Mesothelial cell of epicardium (in vitro differentiated cells): ENCODE data around the gene ARRB1. TPM values are rescaled to one million over a fixed set of nuclear protein-coding genes. Genes with fewer than 3 reads are reported as not detected.
A peak's percentile ranks its signal among the peaks of the same experiment; 100 is the strongest.
"Not testable (repeated sequence)": the region's sequence is repeated elsewhere in the genome, so short reads cannot be mapped to it uniquely, and the experiment has no call there.

Experiments
- DNase-seq, 2 experiments: peaks; one replicate each; pipeline ENCODE4 v3.0.0; 2021; ENCODE audit warnings: low spot score in 2 of 2; ENCODE audit not compliant: unreplicated experiment in 2 of 2
- H3K27ac Mint-ChIP-seq: 2 replicates; pipeline ENCODE4 v1.8.0; 2021; ENCODE audit warnings: mixed read lengths
- H3K27me3 Mint-ChIP-seq: 2 replicates; pipeline ENCODE4 v1.8.0; 2021; ENCODE audit warnings: low read depth, mixed read lengths
- H3K36me3 Mint-ChIP-seq: 2 replicates; pipeline ENCODE4 v1.8.0; 2021; ENCODE audit warnings: mixed read lengths
- H3K4me1 Mint-ChIP-seq: 2 replicates; pipeline ENCODE4 v1.8.0; 2021; ENCODE audit warnings: mixed read lengths
- H3K4me3 Mint-ChIP-seq: 2 replicates; pipeline ENCODE4 v1.8.0; 2021; ENCODE audit warnings: mild to moderate bottlenecking, moderate library complexity, mixed read lengths
- H3K9me3 Mint-ChIP-seq: 2 replicates; pipeline ENCODE4 v1.8.0; 2021; ENCODE audit warnings: mixed read lengths
- CTCF ChIP-seq: fragments of 200-600 bp; sonication (generic); IDR thresholded peaks from one replicate; pipeline ENCODE4 v1.5.0; 2021; ENCODE audit warnings: antibody characterized with exemption; ENCODE audit not compliant: unreplicated experiment
- total RNA-seq: library from RNA; stranded (reverse); gene quantifications from 3 replicates; pipeline ENCODE4 v1.2.1, GENCODE V29; 2021

ARRB1 gene
- total RNA-seq, 1 donor from 2014 or later, result 17.5 TPM

DNA sequence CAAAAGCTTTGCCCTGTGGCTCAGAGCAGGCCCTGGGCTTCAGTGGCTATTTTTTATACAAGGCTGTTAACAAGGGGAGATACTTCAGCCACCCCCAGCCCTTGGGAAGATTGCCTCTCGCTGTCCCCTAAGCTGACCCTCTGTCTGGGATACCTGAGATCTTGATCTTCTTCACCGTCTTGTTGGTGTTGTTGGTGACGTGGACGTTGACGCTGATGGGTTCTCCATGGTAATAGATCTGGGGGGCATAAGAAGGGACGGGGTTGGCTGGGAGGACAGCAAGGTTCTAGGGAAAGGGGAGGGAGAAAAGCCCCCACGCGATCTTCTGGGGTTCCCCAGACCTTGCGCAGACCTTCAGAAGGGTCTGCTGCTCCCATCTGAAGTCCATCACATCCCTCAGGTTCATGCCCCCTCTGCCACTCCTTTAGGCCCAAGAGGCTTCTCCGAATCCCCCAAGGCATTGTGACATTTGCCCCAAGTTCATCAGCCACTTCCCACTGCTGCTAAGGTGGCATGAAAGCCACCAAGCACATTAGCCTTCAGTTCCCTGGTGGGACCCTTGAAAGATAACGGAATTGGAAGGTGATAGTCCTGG is 74.2 kb downstream of the ARRB1 start:
- Mint-ChIP-seq H3K9me3 (no peaks in the 10 kb centered on the region), H3K27ac (no peak overlapping the region), H3K4me3 (no peak overlapping the region), H3K27me3 (no peaks in the 10 kb centered on the region), H3K36me3 (no peaks in the 10 kb centered on the region), H3K4me1 (no peaks in the 10 kb centered on the region)
- no peak for DNase-seq
- TF ChIP-seq CTCF, result no peak

DNA sequence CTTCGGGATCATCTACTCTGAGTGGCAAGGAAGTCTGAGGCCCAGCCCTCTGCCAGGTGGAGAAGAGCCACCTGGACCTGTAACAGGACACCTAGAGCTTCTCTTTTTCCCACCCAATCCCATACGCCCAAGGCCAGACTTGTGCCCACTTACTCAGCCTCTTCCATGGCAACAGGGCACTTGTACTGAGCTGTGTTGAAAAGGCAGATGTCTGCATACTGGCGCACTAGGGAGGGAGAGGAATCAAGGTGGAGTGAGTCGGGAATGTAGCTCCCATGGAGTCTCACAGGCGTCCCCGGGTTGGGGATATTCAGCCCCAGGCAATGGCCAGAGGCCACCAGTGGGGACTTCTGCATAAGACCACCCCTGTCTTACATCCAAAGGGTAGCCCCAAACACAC is 74.8 kb downstream of the ARRB1 start:
- no peaks in the 10 kb centered on the region for H3K36me3 Mint-ChIP-seq
- TF ChIP-seq CTCF, result no peak
- H3K4me3 Mint-ChIP-seq, result no peak overlapping the region
- no peak overlapping the region for H3K27ac Mint-ChIP-seq
- no peaks in the 10 kb centered on the region for H3K4me1 Mint-ChIP-seq
- no peaks in the 10 kb centered on the region for H3K9me3 Mint-ChIP-seq
- H3K27me3 Mint-ChIP-seq, result no peaks in the 10 kb centered on the region
- no peak for DNase-seq

DNA sequence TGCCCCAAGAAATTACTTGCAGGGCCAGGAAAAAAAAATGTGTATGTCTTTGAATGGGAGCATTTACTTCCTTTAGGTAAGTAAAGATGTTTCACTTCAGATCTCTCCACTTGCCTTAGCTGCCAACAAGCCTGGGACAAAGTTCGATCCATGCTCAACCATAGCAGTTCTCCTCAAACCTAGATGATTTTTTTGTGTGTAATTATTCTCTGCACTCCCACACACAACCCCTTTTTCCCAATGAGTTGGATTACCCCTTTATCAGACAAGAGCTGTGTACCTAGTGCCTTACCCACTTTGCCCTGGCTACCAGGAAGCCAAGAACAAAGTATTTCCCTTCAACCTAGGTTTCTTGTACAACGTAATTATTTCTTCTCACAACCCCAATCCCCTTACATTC is 75.3 kb downstream of the ARRB1 start:
- no peak for TF ChIP-seq CTCF
- Mint-ChIP-seq H3K9me3 (no peaks in the 10 kb centered on the region), H3K36me3 (no peaks in the 10 kb centered on the region), H3K4me1 (no peaks in the 10 kb centered on the region), H3K27me3 (no peaks in the 10 kb centered on the region), H3K27ac (no peak overlapping the region), H3K4me3 (no peak overlapping the region)
- DNase-seq, result no peak

GRCh38 chr11:75275581-75275980 is 75.9 kb downstream of the ARRB1 start:
- H3K9me3 Mint-ChIP-seq, result no peaks in the 10 kb centered on the region
- no peaks in the 10 kb centered on the region for H3K36me3 Mint-ChIP-seq
- no peaks in the 10 kb centered on the region for H3K4me1 Mint-ChIP-seq
- H3K27me3 Mint-ChIP-seq, result no peaks in the 10 kb centered on the region
- no peak overlapping the region for H3K4me3 Mint-ChIP-seq
- DNase-seq, result peak in 1 of 2 experiments; percentile 26
- H3K27ac Mint-ChIP-seq, result no peak overlapping the region
- TF ChIP-seq CTCF, result no peak

DNA sequence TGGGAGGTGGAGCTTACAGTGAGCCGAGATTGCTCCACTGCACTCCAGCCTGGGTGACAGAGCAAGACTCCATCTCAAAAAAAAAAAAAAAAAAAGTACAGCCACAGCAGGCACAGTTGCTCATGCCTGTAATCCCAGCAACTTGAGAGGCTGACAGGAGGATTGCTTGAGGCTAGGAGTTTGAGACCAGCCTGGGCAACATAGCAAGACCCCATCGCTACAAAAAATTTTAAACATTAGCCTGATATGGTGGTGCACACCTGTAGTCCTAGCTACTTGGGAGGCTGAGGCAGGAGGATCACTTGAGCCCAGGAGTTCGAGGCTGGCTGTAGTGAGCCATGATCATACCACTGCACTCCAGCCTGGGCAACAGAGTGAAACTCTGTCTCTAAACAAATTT is 76.7 kb downstream of the ARRB1 start:
- H3K27ac Mint-ChIP-seq, H3K36me3 Mint-ChIP-seq, H3K4me3 Mint-ChIP-seq, DNase-seq, H3K27me3 Mint-ChIP-seq, H3K4me1 Mint-ChIP-seq, H3K9me3 Mint-ChIP-seq: not testable (repeated sequence)

DNA sequence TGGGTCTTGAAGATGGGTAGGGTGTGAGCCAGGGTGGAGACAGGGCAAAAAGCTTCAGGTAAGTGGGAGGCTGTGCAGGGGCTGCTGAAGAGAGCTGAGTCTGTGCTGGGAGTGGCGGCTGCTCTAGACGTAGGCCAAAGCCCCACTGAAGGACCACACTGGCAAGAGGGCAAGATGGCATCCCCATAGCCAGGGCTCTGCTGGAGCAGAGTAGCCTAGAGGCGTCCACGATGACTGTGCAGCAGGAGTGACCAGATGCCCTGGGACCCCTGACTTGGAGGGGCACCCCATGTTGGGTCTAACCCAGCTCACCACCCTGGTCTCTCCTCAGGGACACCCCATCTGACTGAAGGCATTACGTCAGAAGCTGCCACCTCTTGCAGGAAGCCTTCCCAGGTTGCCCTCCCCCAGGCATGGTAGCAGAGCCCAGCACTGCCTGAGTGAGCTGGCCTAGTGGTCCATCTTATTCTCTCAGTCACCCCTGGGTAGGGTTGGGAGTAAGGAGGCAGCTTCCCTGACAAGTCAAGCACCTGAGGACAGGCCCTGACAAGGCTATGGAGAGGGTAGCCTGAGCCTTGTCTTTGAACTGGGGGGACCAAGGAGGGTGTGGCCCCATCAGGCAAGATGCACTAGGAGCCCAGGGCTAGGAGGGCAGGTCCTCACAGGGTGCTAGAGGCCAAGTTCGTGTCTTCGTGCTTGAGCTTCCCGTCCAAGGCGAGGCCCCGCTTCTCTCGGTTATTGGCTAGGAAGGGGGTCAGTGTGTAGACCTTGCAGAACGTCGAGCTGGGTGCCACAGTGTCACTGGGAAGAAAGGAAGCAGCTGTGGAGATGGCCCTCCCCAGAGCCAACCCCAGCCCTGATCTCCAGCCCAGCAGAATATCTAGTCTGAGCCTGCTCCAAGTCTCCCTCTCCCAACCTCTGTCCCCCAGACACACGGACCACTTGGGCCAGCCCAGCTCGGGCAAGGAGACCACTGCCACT is 77.8 kb downstream of the ARRB1 start:
- H3K4me1 Mint-ChIP-seq, result no peaks in the 10 kb centered on the region
- H3K27ac Mint-ChIP-seq, result no peak overlapping the region
- no peaks in the 10 kb centered on the region for H3K27me3 Mint-ChIP-seq
- H3K4me3 Mint-ChIP-seq, result no peak overlapping the region
- no peak for DNase-seq
- H3K9me3 Mint-ChIP-seq, result no peaks in the 10 kb centered on the region
- TF ChIP-seq CTCF, result no peak
- no peaks in the 10 kb centered on the region for H3K36me3 Mint-ChIP-seq
